Epithelial cell of prostate (primary cell): Measurements from ENCODE around the gene C3orf70.

Source experiments
- DNase-seq: peaks from one replicate; pipeline ENCODE4 v3.0.0-alpha.2; 2011; ENCODE audit warnings: low read depth, low spot score
- H3K27ac ChIP-seq: fragments of 450-650 bp; 2 replicates; pipeline ENCODE4 v1.5.1; 2017; ENCODE audit warnings: mild to moderate bottlenecking

The C3orf70 gene

GRCh38 chr3:185059766-185060165 is 93.1 kb downstream of the C3orf70 start:
- no peak for DNase-seq
- no peak overlapping the region for H3K27ac ChIP-seq

DNA sequence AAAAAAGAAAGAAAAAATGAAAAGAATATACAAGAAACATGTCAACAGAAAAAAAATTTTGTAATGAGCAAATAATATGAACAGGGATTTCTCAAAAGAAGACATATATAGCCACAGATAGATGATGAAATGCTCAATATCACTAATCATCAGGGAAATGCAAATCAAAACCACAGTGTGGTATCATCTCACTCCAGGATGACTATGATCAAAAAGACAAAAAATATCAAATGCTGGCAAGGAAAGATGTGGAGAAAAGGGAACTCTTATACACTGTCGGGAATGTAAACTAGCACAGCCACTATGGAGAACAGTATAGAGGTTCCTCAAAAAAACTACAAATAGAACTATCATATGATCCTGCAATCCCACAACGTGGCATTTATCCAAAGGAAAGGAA is 94.1 kb downstream of the C3orf70 start:
- no peak overlapping the region for H3K27ac ChIP-seq
- no peak for DNase-seq

- DNase-seq = no peak
- H3K27ac ChIP-seq = no peak overlapping the region
Measured at GRCh38 chr3:185057829-185058228, 95.0 kb downstream of the C3orf70 start.

- H3K27ac ChIP-seq = no peak overlapping the region
- DNase-seq = no peak
Measured at GRCh38 chr3:185056908-185057307, 96.0 kb downstream of the C3orf70 start.

- DNase-seq = no peak
- H3K27ac ChIP-seq = no peak overlapping the region
Measured at GRCh38 chr3:185052631-185053030, 100.2 kb downstream of the C3orf70 start.

DNA sequence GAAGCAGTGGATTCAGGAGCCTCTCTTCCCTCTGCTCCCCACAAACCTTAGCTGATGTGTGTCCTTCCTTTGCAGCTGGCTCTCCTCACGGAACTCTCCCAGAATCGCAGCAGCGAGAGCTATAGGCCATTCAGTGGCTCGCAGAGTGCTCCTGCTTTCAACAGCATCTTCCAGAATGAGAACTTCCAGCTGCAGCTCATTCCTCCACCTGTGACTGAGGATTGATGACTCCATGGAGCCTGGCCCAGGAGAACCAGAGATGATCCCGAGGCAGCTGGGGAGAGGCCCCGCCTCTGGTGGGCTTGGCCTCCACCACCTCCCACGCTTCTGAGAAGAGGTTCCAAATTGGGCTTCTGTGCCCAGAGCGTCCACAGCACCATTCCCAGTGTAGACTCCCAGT is 101.1 kb downstream of the C3orf70 start:
- no peak overlapping the region for H3K27ac ChIP-seq
- no peak for DNase-seq

DNA sequence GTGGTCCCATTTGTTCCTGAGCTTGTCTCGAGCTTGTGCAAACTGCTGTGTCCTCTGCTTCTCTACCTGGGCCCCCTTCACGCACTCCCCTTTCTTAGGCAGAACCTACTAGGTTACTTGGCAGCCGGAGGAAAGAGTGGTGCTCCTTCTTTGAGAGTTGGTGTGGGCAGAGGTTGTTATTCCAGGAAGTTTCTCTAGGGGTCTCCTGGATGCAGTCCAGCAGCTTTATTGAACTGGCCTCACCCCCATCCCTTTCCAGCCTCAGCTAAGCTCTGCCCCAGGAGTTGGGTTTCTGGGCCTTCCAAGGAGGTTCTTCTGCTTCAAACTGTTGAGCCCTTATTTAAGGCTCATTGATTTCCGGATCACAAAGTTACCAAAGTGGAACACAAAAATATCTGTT is 103.2 kb downstream of the C3orf70 start:
- no peak overlapping the region for H3K27ac ChIP-seq
- DNase-seq = no peak

GRCh38 chr3:185046603-185047002 is 106.3 kb downstream of the C3orf70 start:
- no peak for DNase-seq
- H3K27ac ChIP-seq = no peak overlapping the region

DNA sequence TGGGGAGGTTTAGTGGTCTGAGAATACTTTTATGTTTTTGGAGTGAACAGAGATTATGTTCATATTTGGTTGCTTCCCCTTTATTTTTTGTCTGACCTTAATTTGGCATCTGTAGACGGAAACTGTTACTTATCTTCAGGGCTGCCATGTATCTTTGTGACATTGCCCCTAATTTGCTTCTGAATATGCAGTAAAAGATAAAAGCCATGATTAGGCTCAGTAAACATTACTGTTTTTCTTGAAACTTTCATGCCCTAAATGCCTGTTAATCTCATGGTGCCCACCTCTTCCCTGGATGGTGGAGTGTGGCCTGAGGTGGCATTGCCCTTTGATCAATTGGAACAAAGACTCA is 106.7 kb downstream of the C3orf70 start:
- H3K27ac ChIP-seq = no peak overlapping the region
- DNase-seq = no peak

GRCh38 chr3:185042312-185043050 is 110.4 kb downstream of the C3orf70 start:
- no peak overlapping the region for H3K27ac ChIP-seq
- DNase-seq = no peak

GRCh38 chr3:185041540-185041939 is 111.3 kb downstream of the C3orf70 start:
- H3K27ac ChIP-seq = no peak overlapping the region
- DNase-seq = no peak

GRCh38 chr3:185040425-185040824 is 112.4 kb downstream of the C3orf70 start:
- no peak overlapping the region for H3K27ac ChIP-seq
- DNase-seq = no peak

- DNase-seq = no peak
- no peak overlapping the region for H3K27ac ChIP-seq
Measured at GRCh38 chr3:185037801-185038200, 115.1 kb downstream of the C3orf70 start.

DNA sequence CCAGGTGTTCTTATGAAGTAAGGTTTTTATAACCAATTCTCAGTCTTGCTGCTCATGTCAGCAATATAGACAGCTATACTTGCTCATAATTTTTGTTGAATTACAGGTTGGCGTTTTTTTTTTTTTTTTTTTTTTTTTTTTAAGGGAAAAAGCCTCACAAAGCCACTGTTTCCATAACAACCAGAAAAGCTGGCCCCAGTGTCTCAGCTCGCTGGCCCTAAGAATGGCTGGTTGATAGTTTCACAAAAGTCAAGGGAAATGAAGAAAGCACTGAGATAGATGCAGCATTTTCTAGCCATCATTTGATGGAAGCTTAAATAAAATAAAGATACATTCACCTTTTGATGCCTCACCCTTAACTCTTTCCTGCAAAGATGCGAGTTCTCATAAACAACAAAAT is 121.9 kb downstream of the C3orf70 start:
- no peak for DNase-seq
- no peak overlapping the region for H3K27ac ChIP-seq

GRCh38 chr3:185030399-185030798 is 122.5 kb downstream of the C3orf70 start:
- H3K27ac ChIP-seq = no peak overlapping the region
- no peak for DNase-seq

DNA sequence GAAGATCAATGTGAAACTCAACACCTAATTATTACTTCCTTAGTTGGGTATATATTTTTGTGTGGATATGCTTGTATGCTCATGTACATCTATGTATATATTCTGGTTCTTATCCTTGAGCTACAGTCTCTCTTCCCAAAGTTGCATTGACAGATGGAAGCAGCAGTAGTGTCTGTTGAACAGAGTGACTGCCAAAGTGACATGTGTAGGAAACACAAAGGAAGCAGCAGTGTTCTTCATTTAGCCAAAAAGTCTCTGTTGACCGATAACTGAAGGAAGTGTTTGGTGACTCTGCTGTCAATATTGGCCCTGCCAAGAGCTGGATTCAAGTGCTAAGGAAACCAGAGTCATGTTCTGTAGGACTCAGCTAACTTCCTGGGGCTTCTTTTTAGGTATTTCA is 123.8 kb downstream of the C3orf70 start:
- no peak for DNase-seq
- H3K27ac ChIP-seq = no peak overlapping the region

DNA sequence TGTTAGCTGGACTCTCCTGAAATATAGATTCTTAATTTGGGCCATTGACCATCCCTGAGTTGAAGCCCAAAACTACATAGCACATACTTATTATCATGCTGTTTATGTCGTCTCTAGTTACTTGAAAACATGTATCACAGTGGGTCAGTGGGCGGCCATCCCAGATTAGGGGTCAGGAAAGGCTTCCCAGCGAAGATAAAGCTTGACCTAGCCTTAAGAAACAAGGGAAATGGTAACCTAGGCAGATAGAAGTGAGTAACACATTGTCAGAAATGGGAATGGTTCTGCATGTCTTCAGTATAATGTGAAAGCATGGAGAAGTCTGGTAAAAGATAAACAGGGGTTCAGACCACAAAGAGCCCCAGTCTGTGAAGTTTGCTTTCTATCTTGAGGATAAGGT is 124.7 kb downstream of the C3orf70 start:
- DNase-seq = no peak
- H3K27ac ChIP-seq = no peak overlapping the region
